NCI-H146 treated with DMSO at 0.1 percent for 48 hours (cell line): Measurements from ENCODE around the gene LEPROT.

Experiments
- DNase-seq: peaks from one replicate; lab custom pipeline; 2025; ENCODE audit not compliant: unreplicated experiment; lab: John Stamatoyannopoulos, UW

The LEPROT gene

DNA sequence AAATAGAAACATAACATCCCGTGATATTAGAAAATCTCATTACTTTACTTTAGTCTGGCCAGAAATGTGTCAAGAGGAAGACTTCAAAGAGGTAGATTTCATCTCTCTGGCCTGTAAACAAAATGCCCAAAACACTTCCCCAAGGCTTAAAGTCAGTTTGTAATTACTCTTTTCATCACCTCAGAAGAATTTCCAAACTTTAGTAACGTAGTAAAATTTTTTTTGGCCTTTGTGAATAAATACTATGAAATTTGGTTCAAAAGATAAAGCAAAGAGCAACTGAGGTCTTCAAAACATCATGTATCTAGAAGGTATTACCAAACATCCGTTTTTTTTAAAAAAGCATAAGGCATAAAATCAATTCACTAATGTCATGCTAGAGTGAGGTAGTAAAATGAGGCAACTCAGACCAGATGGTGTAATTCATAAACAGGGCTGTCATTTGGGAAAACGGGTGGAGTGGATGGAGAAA, 51.4 kb downstream of the LEPROT start:
- no peak for DNase-seq

DNA sequence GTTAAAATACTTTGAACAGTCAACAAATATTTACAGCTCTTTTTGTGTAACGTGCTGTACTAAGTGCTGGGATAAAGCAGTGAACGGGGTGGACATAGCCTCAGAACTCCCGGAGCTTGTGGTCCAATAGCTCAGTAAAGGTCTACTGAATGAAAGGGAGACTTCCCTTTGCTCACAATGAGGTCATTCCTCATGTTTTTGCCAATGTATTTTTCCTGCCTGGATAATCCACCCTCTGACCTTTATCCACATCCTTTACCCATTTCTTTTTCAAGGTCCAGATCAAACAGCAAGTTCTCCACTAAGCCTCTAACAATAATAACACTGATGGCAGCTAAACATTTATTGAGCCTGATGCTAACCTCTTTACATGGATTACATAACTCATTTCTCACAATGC, 55.9 kb downstream of the LEPROT start:
- no peak for DNase-seq

DNA sequence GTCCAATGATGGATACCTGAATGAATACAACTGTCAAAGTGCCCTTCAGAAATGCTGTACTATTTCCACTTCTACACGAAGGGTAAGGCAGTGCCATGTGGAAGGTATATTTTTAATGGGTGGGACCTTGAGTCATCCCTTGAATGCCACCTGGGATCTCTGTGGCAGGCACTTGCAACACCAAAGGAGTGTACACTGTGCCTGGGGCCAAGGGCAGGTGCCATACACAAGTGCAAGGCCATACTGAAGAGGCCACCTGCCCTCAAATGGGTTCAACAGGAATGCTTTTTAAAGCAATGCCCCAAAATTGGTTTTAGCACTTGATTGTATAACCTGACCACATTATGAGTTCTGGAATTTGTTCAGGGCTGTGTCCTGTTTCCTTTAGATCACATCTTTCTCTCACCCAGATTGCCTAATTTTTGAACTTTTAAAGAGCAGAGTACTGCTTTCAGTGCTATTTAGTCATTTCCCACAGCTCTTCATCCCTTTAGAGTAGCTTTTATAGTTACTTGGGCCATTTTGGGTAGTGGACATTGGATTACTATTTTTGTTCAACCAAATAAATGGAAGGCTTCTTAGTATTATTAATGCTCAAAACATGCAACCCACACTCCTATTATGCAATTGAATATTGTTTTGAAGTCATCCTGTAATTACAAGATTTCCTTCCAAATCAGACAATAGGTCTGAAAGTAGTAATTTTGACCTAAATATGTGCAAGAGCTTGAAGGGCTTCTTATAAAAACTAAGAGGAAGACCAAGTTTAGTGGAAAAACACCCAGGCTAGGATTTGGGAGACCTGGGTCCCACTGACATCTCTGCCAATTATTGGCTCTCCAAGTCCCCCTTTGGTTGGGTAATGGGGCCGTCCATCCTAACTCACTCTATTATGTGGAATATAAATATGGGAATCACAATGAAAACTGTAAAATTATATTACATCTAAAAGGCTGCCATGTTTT, 57.2 kb downstream of the LEPROT start:
- DNase-seq, result no peak

DNA sequence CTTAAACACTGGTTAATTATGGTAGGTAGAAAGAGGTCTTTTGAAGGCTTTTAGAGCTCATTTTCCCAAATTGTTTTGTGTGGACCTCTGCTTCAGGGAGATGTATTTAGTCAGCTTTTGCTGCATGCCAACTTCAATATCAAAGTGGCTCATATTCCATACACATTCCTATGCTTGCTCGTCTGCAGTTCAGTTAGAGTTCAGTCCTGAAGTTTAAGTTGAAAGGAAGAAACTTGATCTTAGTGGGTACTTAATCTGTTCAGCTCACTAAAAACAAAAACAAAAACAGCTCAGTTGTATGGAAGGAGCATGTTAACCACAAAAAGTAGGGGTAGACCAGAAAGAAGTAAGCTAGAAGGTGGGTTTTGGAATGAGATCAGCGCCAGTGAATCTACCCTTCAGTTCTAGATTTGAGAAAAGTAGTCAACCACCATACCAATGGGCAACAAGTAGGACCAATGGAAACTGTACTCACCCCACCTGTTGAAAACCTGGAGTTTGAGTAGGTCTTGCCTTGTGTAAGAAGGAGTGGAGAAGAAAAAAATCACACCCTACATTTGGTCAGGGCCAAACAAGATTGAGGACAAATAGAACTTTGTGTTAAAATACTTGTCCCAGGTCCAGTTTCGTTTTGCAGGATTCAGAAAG, 58.0 kb downstream of the LEPROT start:
- DNase-seq, result no peak

DNA sequence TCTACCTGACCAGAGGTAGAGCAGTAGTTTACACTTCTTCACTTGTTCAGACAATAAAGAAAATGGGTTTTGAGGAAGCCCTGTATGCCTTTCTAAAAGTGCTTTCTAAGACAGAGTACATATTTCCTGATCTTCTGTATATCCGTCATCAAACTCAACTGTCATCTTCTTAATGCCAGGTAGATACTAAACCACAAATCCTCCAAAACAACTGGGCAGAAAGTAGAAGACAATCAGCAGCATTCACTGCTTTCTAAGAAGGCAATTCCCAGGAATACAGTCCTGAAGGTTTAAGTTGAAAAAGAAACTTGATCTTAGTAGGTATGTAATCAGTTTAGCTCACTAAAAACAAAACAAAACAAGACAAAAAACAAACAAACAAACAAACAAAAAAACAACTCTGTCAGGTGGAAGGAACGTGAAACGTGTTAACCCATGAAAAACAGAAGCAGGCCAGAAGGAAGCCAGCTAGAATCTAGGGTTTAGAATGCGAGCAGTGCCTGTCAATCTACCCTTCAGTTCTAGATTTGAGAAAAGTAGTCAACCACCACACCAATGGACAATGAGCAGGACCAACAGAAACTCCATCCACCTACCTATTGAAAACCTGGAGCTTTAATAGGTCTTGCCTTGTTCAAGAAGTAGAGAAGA, 59.2 kb downstream of the LEPROT start:
- no peak for DNase-seq

DNA sequence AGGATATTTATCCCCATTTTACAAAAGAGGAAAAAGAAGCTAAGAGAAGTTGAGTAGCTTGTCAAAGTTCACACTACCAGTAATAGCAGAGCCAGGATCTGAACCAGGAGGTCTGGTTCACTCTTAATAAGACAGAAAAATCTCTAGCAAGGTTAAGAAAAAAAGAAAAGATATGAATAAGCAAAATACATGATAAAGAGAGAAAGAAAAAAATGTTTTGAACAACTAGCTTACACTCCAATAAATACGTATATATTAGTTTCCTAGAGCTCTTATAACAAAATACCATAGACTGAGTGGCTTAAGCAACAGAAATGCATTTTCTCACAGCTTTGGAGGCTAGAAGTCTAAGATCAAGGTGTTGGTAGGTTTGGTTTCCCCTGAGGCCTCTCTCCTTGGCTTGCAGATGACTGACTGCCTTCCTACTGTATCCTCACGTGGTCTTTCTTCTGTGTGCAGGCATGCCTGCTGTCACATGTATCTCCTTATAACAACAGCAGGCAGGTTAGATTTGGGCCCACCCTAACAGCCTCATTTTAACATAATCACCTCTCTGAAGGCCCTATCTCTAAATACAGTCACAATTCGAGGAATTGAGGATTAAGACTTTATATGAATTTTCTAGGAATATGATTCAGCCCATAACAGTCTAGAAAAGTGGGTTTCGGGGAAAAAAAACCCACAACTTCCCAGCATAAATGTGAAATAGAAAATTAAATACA, 60.4 kb downstream of the LEPROT start:
- DNase-seq, result no peak

DNA sequence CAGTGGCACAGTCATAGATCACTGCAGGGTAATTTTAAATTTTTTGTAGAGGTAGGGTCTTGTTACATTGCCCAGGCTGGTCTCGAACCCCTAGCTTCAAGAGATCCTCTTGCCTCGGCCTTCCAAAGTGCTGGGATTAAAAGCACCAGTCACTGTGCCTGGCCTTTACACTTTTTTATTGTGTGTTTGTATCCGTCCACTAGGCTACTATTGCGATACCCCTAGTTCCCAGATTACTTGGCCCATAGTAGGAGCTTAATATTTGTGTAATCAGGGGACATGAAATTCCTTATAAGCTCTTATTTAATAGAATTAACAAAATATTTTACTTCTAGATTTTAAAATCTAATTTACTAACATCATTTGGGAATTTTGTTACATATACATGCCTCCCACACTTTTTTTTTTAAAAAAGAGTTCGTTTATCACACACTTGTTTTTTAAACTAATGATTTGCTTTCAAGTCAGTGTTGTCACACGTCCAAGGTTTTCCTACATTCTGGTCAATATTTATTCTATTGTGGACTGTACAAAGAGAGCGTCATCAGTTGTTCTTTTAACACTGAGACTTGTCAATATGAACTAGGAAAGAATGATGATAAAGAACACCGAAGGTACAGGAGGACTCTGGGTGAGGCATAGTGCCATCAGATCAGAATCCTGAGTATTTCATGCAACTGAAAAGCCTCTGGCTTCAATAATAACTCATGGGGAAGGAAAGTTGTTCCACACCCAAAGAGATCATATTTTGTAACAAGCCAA, 63.7 kb downstream of the LEPROT start:
- DNase-seq, result no peak
